Neutrophil (primary cell): ENCODE results near the gene LAMB2.

Experiments used
- H3K27ac ChIP-seq: fragments of 200-600 bp; sonication (generic); 2 replicates; pipeline ENCODE4 v1.5.1; 2016; ENCODE audit warnings: mild to moderate bottlenecking, moderate library complexity
- H3K27me3 ChIP-seq: fragments of 200-600 bp; sonication (generic); 2 replicates; pipeline ENCODE4 v1.6.0; 2016; ENCODE audit warnings: mild to moderate bottlenecking
- H3K36me3 ChIP-seq: fragments of 200-600 bp; sonication (generic); 2 replicates; pipeline ENCODE4 v1.5.1; 2017
- H3K4me1 ChIP-seq, 2 experiments: fragments of 200-600 bp in 1 of 2; sonication (generic) in 1 of 2; 1 replicate in 1 of 2; 2 replicates in 1 of 2; pipeline versions ENCODE4 v1.5.1 to v1.6.1; 2013 to 2016; ENCODE audit warnings: low read depth in 1 of 2, low read length in 1 of 2, mild to moderate bottlenecking in 1 of 2, moderate library complexity in 1 of 2; ENCODE audit not compliant: control insufficient read depth in 1 of 2, insufficient read depth in 1 of 2
- H3K4me3 ChIP-seq, 2 experiments: fragments of 200-600 bp in 1 of 2; sonication (generic) in 1 of 2; 1 replicate in 1 of 2; 2 replicates in 1 of 2; pipeline ENCODE4 v1.5.1; 2013 to 2016; ENCODE audit warnings: low read depth in 1 of 2, low read length in 1 of 2, mild to moderate bottlenecking in 1 of 2, moderate library complexity in 1 of 2
- H3K9me3 ChIP-seq: fragments of 200-600 bp; sonication (generic); 2 replicates; pipeline ENCODE4 v1.5.1; 2016
- CTCF ChIP-seq: fragments of 200-600 bp; sonication (generic); IDR thresholded peaks from 2 replicates; pipeline ENCODE4 v1.5.1; 2016; ENCODE audit warnings: antibody characterized with exemption

The LAMB2 gene

GRCh38 chr3:49164983-49165720, 32.3 kb upstream of the LAMB2 start:
- Histone ChIP-seq H3K9me3 (no peaks in the 10 kb centered on the region), H3K27ac (peak overlapping the region; percentile 87), H3K36me3 (peaks cover 26% of the 10 kb centered on the region), H3K4me1 (peaks cover 23 to 31% of the 10 kb centered on the region in 2 experiments), H3K4me3 (peak overlapping the region; percentile 73 to 82), H3K27me3 (peaks cover 6% of the 10 kb centered on the region)
- TF ChIP-seq CTCF, result no peak

- H3K9me3 ChIP-seq, result no peaks in the 10 kb centered on the region
- no peak overlapping the region for H3K4me3 ChIP-seq
- peaks cover 23 to 31% of the 10 kb centered on the region in 2 experiments for H3K4me1 ChIP-seq
- peaks cover 26% of the 10 kb centered on the region for H3K36me3 ChIP-seq
- H3K27ac ChIP-seq, result no peak overlapping the region
- peaks cover 3% of the 10 kb centered on the region for H3K27me3 ChIP-seq
- no peak for TF ChIP-seq CTCF
These were observed 30.8 kb upstream of the LAMB2 start for GRCh38 chr3:49163609-49164008.

- no peaks in the 10 kb centered on the region for H3K27me3 ChIP-seq
- H3K9me3 ChIP-seq, result no peaks in the 10 kb centered on the region
- peaks cover 26% of the 10 kb centered on the region for H3K36me3 ChIP-seq
- H3K4me1 ChIP-seq, result peaks cover 23 to 31% of the 10 kb centered on the region in 2 experiments
- no peak overlapping the region for H3K4me3 ChIP-seq
- no peak overlapping the region for H3K27ac ChIP-seq
- no peak for TF ChIP-seq CTCF
These were observed 30.0 kb upstream of the LAMB2 start for GRCh38 chr3:49162751-49163419.

- peaks cover 23 to 31% of the 10 kb centered on the region in 2 experiments for H3K4me1 ChIP-seq
- peak overlapping the region; percentile 33 for H3K27ac ChIP-seq
- H3K9me3 ChIP-seq, result no peaks in the 10 kb centered on the region
- H3K27me3 ChIP-seq, result no peaks in the 10 kb centered on the region
- peaks cover 26% of the 10 kb centered on the region for H3K36me3 ChIP-seq
- no peak for TF ChIP-seq CTCF
- H3K4me3 ChIP-seq, result no peak overlapping the region
These were observed 29.1 kb upstream of the LAMB2 start for GRCh38 chr3:49161808-49162530.

GRCh38 chr3:49161197-49161596, 28.3 kb upstream of the LAMB2 start:
- Histone ChIP-seq H3K4me3 (no peak overlapping the region), H3K4me1 (peaks cover 17 to 25% of the 10 kb centered on the region in 2 experiments), H3K27me3 (no peaks in the 10 kb centered on the region), H3K36me3 (peaks cover 26% of the 10 kb centered on the region), H3K9me3 (no peaks in the 10 kb centered on the region), H3K27ac (no peak overlapping the region)
- TF ChIP-seq CTCF, result no peak
